Measurements from ENCODE around the gene RAVER2. TPM values are rescaled to one million over a fixed set of nuclear protein-coding genes. Genes with fewer than 3 reads are reported as not detected.
"Not testable (repeated sequence)": the region's sequence is repeated elsewhere in the genome, so short reads cannot be mapped to it uniquely, and the experiment has no call there.

Gene RAVER2
- total RNA-seq, 2 experiments from 2014 or later = 2.9 to 3.2 TPM

GRCh38 chr1:64754173-64754572 is 9.3 kb downstream of the RAVER2 start:
- CTCF ChIA-PET = no interaction called here
- Mint-ChIP-seq H3K27me3 (no peaks in the 10 kb centered on the region), H3K4me3 (no peak overlapping the region), H3K36me3 (no peaks in the 10 kb centered on the region), H3K27ac (no peak overlapping the region), H3K4me1 (ENCODE audit: low read depth) (no peaks in the 10 kb centered on the region), H3K9me3 (peaks cover 3% of the 10 kb centered on the region)
- intact Hi-C loops (cut with micrococcal nuclease) = no loop called here
- POLR2A ChIA-PET = interaction anchor here (0.6 to 0.8 kb wide), 2 partner anchors 9 to 44 kb away, joined by 3 read pairs; partner anchors contain the start of gene RAVER2
- DNase-seq = no peak

GRCh38 chr1:64755361-64755760 is 10.5 kb downstream of the RAVER2 start:
- H3K9me3 Mint-ChIP-seq = peaks cover 3% of the 10 kb centered on the region
- no peaks in the 10 kb centered on the region for H3K4me1 Mint-ChIP-seq (ENCODE audit: low read depth)
- H3K4me3 Mint-ChIP-seq = no peak overlapping the region
- H3K36me3 Mint-ChIP-seq = no peaks in the 10 kb centered on the region
- ChIA-PET CTCF (no interaction called here), POLR2A (no interaction called here)
- H3K27ac Mint-ChIP-seq = no peak overlapping the region
- intact Hi-C loops (cut with micrococcal nuclease) = no loop called here
- H3K27me3 Mint-ChIP-seq = no peaks in the 10 kb centered on the region
- DNase-seq = no peak

- DNase-seq = no peak
- ChIA-PET POLR2A (no interaction called here), CTCF (no interaction called here)
- no peaks in the 10 kb centered on the region for H3K27me3 Mint-ChIP-seq
- no peaks in the 10 kb centered on the region for H3K36me3 Mint-ChIP-seq
- intact Hi-C loops (cut with micrococcal nuclease) = no loop called here
- peaks cover 3% of the 10 kb centered on the region for H3K9me3 Mint-ChIP-seq
- no peak overlapping the region for H3K27ac Mint-ChIP-seq
- no peaks in the 10 kb centered on the region for H3K4me1 Mint-ChIP-seq (ENCODE audit: low read depth)
- no peak overlapping the region for H3K4me3 Mint-ChIP-seq
Observed at GRCh38 chr1:64756770-64757169, 11.9 kb downstream of the RAVER2 start.

GRCh38 chr1:64757213-64757612 is 12.3 kb downstream of the RAVER2 start:
- H3K27me3 Mint-ChIP-seq = no peaks in the 10 kb centered on the region
- DNase-seq = no peak
- ChIA-PET POLR2A (no interaction called here), CTCF (no interaction called here)
- H3K27ac Mint-ChIP-seq = no peak overlapping the region
- no peaks in the 10 kb centered on the region for H3K4me1 Mint-ChIP-seq (ENCODE audit: low read depth)
- H3K4me3 Mint-ChIP-seq = no peak overlapping the region
- intact Hi-C loops (cut with micrococcal nuclease) = no loop called here
- no peaks in the 10 kb centered on the region for H3K36me3 Mint-ChIP-seq
- H3K9me3 Mint-ChIP-seq = peaks cover 3% of the 10 kb centered on the region

GRCh38 chr1:64758233-64758632 is 13.4 kb downstream of the RAVER2 start:
- Mint-ChIP-seq H3K4me1 (ENCODE audit: low read depth) (no peaks in the 10 kb centered on the region), H3K27me3 (no peaks in the 10 kb centered on the region), H3K27ac (no peak overlapping the region), H3K9me3 (peaks cover 3% of the 10 kb centered on the region), H3K4me3 (no peak overlapping the region), H3K36me3 (no peaks in the 10 kb centered on the region)
- POLR2A ChIA-PET = no interaction called here
- intact Hi-C loops (cut with micrococcal nuclease) = no loop called here
- CTCF ChIA-PET = no interaction called here
- no peak for DNase-seq

- no peaks in the 10 kb centered on the region for H3K36me3 Mint-ChIP-seq
- intact Hi-C loops (cut with micrococcal nuclease) = no loop called here
- no peaks in the 10 kb centered on the region for H3K4me1 Mint-ChIP-seq (ENCODE audit: low read depth)
- DNase-seq = no peak
- H3K9me3 Mint-ChIP-seq = peaks cover 3% of the 10 kb centered on the region
- no peaks in the 10 kb centered on the region for H3K27me3 Mint-ChIP-seq
- H3K27ac Mint-ChIP-seq = no peak overlapping the region
- H3K4me3 Mint-ChIP-seq = no peak overlapping the region
- CTCF ChIA-PET = no interaction called here
- POLR2A ChIA-PET = no interaction called here
Observed at GRCh38 chr1:64759968-64760367, 15.1 kb downstream of the RAVER2 start.

GRCh38 chr1:64765012-64765411 is 20.1 kb downstream of the RAVER2 start:
- POLR2A ChIA-PET = no interaction called here
- Mint-ChIP-seq H3K4me1 (ENCODE audit: low read depth) (peaks cover 6% of the 10 kb centered on the region), H3K27ac (no peak overlapping the region), H3K4me3 (no peak overlapping the region), H3K36me3 (no peaks in the 10 kb centered on the region), H3K27me3 (no peaks in the 10 kb centered on the region), H3K9me3 (no peaks in the 10 kb centered on the region)
- DNase-seq = no peak
- CTCF ChIA-PET = no interaction called here
- intact Hi-C loops (cut with micrococcal nuclease) = no loop called here

GRCh38 chr1:64765826-64766225 is 21.0 kb downstream of the RAVER2 start:
- no peaks in the 10 kb centered on the region for H3K27me3 Mint-ChIP-seq
- ChIA-PET POLR2A (no interaction called here), CTCF (no interaction called here)
- peaks cover 7% of the 10 kb centered on the region for H3K9me3 Mint-ChIP-seq
- H3K4me1 Mint-ChIP-seq (ENCODE audit: low read depth) = peaks cover 11% of the 10 kb centered on the region
- intact Hi-C loops (cut with micrococcal nuclease) = no loop called here
- peaks cover 5% of the 10 kb centered on the region for H3K36me3 Mint-ChIP-seq
- H3K4me3 Mint-ChIP-seq = no peak overlapping the region
- no peak overlapping the region for H3K27ac Mint-ChIP-seq
- DNase-seq = no peak

- no peak overlapping the region for H3K4me3 Mint-ChIP-seq
- intact Hi-C loops (cut with micrococcal nuclease) = no loop called here
Observed at GRCh38 chr1:64766429-64766828, 21.6 kb downstream of the RAVER2 start.

GRCh38 chr1:64769482-64769881 is 24.6 kb downstream of the RAVER2 start:
- intact Hi-C loops (cut with micrococcal nuclease) = no loop called here
- ChIA-PET CTCF (no interaction called here), POLR2A (no interaction called here)
- H3K27me3 Mint-ChIP-seq = no peaks in the 10 kb centered on the region
- peaks cover 5% of the 10 kb centered on the region for H3K36me3 Mint-ChIP-seq
- H3K9me3 Mint-ChIP-seq = peaks cover 14% of the 10 kb centered on the region
- H3K27ac Mint-ChIP-seq = no peak overlapping the region
- no peak overlapping the region for H3K4me3 Mint-ChIP-seq
- peaks cover 11% of the 10 kb centered on the region for H3K4me1 Mint-ChIP-seq (ENCODE audit: low read depth)
- DNase-seq = no peak

More at GRCh38 chr1:64766429-64766828, 21.6 kb downstream of the RAVER2 start:
- Mint-ChIP-seq H3K36me3 (peaks cover 5% of the 10 kb centered on the region), H3K4me1 (ENCODE audit: low read depth) (peaks cover 11% of the 10 kb centered on the region), H3K27ac (no peak overlapping the region), H3K9me3 (peaks cover 12% of the 10 kb centered on the region), H3K27me3 (no peaks in the 10 kb centered on the region)
- DNase-seq = no peak
- CTCF ChIA-PET = no interaction called here
- POLR2A ChIA-PET = no interaction called here

GRCh38 chr1:64769971-64770370 is 25.1 kb downstream of the RAVER2 start:
- intact Hi-C loops (cut with micrococcal nuclease) = no loop called here
- no peaks in the 10 kb centered on the region for H3K27me3 Mint-ChIP-seq

GRCh38 chr1:64773306-64773705 is 28.4 kb downstream of the RAVER2 start:
- CTCF ChIA-PET; H3K36me3 Mint-ChIP-seq; POLR2A ChIA-PET; H3K27ac Mint-ChIP-seq; intact Hi-C loops (cut with micrococcal nuclease); H3K4me3 Mint-ChIP-seq; DNase-seq; H3K27me3 Mint-ChIP-seq: not testable (repeated sequence)
- Mint-ChIP-seq H3K4me1 (ENCODE audit: low read depth) (peaks cover 11% of the 10 kb centered on the region), H3K9me3 (peaks cover 14% of the 10 kb centered on the region)

More at GRCh38 chr1:64769971-64770370, 25.1 kb downstream of the RAVER2 start:
- DNase-seq = no peak
- Mint-ChIP-seq H3K27ac (no peak overlapping the region), H3K4me1 (ENCODE audit: low read depth) (peaks cover 11% of the 10 kb centered on the region), H3K9me3 (peaks cover 14% of the 10 kb centered on the region), H3K36me3 (peaks cover 5% of the 10 kb centered on the region), H3K4me3 (no peak overlapping the region)
- POLR2A ChIA-PET = interaction anchor here (0.6 kb wide), 1 partner anchor 667 kb away, joined by 6 read pairs; no protein-coding TSS in a partner anchor
- CTCF ChIA-PET = no interaction called here

GRCh38 chr1:64775113-64775512 is 30.2 kb downstream of the RAVER2 start:
- ChIA-PET POLR2A (no interaction called here), CTCF (no interaction called here)
- H3K9me3 Mint-ChIP-seq = peaks cover 14% of the 10 kb centered on the region
- H3K27ac Mint-ChIP-seq = no peak overlapping the region
- peaks cover 5% of the 10 kb centered on the region for H3K36me3 Mint-ChIP-seq
- no peaks in the 10 kb centered on the region for H3K27me3 Mint-ChIP-seq
- DNase-seq = no peak
- no peak overlapping the region for H3K4me3 Mint-ChIP-seq
- intact Hi-C loops (cut with micrococcal nuclease) = no loop called here
- peaks cover 3% of the 10 kb centered on the region for H3K4me1 Mint-ChIP-seq (ENCODE audit: low read depth)

- POLR2A ChIA-PET; H3K9me3 Mint-ChIP-seq; H3K4me1 Mint-ChIP-seq (ENCODE audit: low read depth); CTCF ChIA-PET; H3K27me3 Mint-ChIP-seq; H3K4me3 Mint-ChIP-seq; intact Hi-C loops (cut with micrococcal nuclease); H3K27ac Mint-ChIP-seq; DNase-seq: not testable (repeated sequence)
- peaks cover 10% of the 10 kb centered on the region for H3K36me3 Mint-ChIP-seq
Observed at GRCh38 chr1:64782044-64782443, 37.2 kb downstream of the RAVER2 start.

Measured in activated CD4-positive, alpha-beta memory T cell treated with anti-CD3 and anti-CD28 coated beads for 36 hours (primary cell).